Right ventricle myocardium inferior (tissue), 1 donor: ENCODE data around the gene DIDO1. TPM values are rescaled to one million over a fixed set of nuclear protein-coding genes. Genes with fewer than 3 reads are reported as not detected.
"Not testable (repeated sequence)": the region's sequence is repeated elsewhere in the genome, so short reads cannot be mapped to it uniquely, and the experiment has no call there.

Source experiments
- ATAC-seq: fragments of 200-7000 bp; cut with Tn5 transposase; one replicate; pipeline ENCODE4 v1.9.1; 2020; ENCODE audit warnings: mild to moderate bottlenecking, moderate library complexity
- DNase-seq: peaks from one replicate; pipeline ENCODE4 v3.0.0; 2021; ENCODE audit errors: missing footprints
- intact Hi-C: fragments of 100-400 bp; cut with DNase I; formaldehyde crosslinking; loops from one replicate; pipeline ENCODE4 v1.11.0; 2022
- total RNA-seq: library from RNA; stranded (reverse); fragmentation: NEBNext Ultra II Directional; extraction: Animal tissue kit (Norgen Biotek cat#: 25700); gene quantifications from one replicate; pipeline ENCODE4 v1.2.1, GENCODE V29; 2021
- donor health status: DM: no; HTN: yes; CAD: no; lungs with severe emphysema.

DIDO1 gene
- total RNA-seq, 1 donor from 2014 or later = 33.5 TPM

- ATAC-seq (no peak), DNase-seq (no peak)
- intact Hi-C loops = no loop called here
These were observed 73.5 kb downstream of the DIDO1 start for GRCh38 chr20:62852841-62853240.

GRCh38 chr20:62852196-62852595 is 74.1 kb downstream of the DIDO1 start:
- DNase-seq = no peak
- ATAC-seq = no peak
- intact Hi-C loops = no loop called here

- no peak for DNase-seq
- ATAC-seq = no peak
- intact Hi-C loops = no loop called here
These were observed 75.9 kb downstream of the DIDO1 start for GRCh38 chr20:62850333-62850974.

GRCh38 chr20:62849431-62849830 is 76.9 kb downstream of the DIDO1 start:
- DNase-seq = no peak
- intact Hi-C loops = no loop called here
- no peak for ATAC-seq

- intact Hi-C loops, DNase-seq, ATAC-seq: not testable (repeated sequence)
These were observed 77.4 kb downstream of the DIDO1 start for GRCh38 chr20:62848917-62849316.

GRCh38 chr20:62846166-62846890 is 80.0 kb downstream of the DIDO1 start:
- no peak for DNase-seq
- ATAC-seq = peak; percentile 47
- intact Hi-C loops = no loop called here

- ATAC-seq (no peak), DNase-seq (no peak)
- intact Hi-C loops = no loop called here
These were observed 80.7 kb downstream of the DIDO1 start for GRCh38 chr20:62845416-62846160.

GRCh38 chr20:62844182-62844581 is 82.1 kb downstream of the DIDO1 start:
- no peak for ATAC-seq
- no peak for DNase-seq
- intact Hi-C loops = no loop called here

- intact Hi-C loops = no loop called here
- DNase-seq = no peak
- no peak for ATAC-seq
These were observed 82.6 kb downstream of the DIDO1 start for GRCh38 chr20:62843656-62844055.

GRCh38 chr20:62841705-62842212 is 84.5 kb downstream of the DIDO1 start:
- peak; percentile 22 for DNase-seq
- no peak for ATAC-seq
- intact Hi-C loops = no loop called here

GRCh38 chr20:62840244-62841197 is 85.8 kb downstream of the DIDO1 start:
- ATAC-seq (no peak), DNase-seq (peak; percentile 15)
- intact Hi-C loops = no loop called here

- ATAC-seq = no peak
- no peak for DNase-seq
These were observed 86.5 kb downstream of the DIDO1 start for GRCh38 chr20:62839816-62840215.

GRCh38 chr20:62839261-62839660 is 87.0 kb downstream of the DIDO1 start:
- DNase-seq = peak; percentile 33
- intact Hi-C loops = no loop called here
- ATAC-seq = no peak

More at GRCh38 chr20:62839816-62840215, 86.5 kb downstream of the DIDO1 start:
- intact Hi-C loops = no loop called here

GRCh38 chr20:62838128-62838891 is 88.0 kb downstream of the DIDO1 start:
- DNase-seq (peak; percentile 68), ATAC-seq (no peak)
- intact Hi-C loops = no loop called here

- ATAC-seq (no peak), DNase-seq (peak; percentile 6)
- intact Hi-C loops = no loop called here
These were observed 88.5 kb downstream of the DIDO1 start for GRCh38 chr20:62837790-62838127.

- intact Hi-C loops = no loop called here
- DNase-seq (no peak), ATAC-seq (no peak)
These were observed 89.3 kb downstream of the DIDO1 start for GRCh38 chr20:62836967-62837490.

- intact Hi-C loops = no loop called here
- DNase-seq = peak; percentile 65
- ATAC-seq = no peak
These were observed 90.1 kb downstream of the DIDO1 start for GRCh38 chr20:62835931-62836861.
